GM12892 (cell line): ENCODE measurements around the gene TCIRG1.

Source experiments
- DNase-seq: peaks from one replicate; pipeline ENCODE4 v3.0.0; 2011; ENCODE audit not compliant: insufficient read length
- FAIRE-seq: peaks from 2 replicates; lab custom pipeline; 2011; peaks lifted over from hg19 to GRCh38; lab: Jason Lieb, UNC
- POLR2A ChIP-seq: IDR thresholded peaks from 2 replicates; pipeline ENCODE4 v1.6.1; 2011; ENCODE audit warnings: low read depth, low read length, control low read depth
- POLR2AphosphoS5 ChIP-seq: IDR thresholded peaks from 2 replicates; pipeline ENCODE4 v1.6.1; 2011; ENCODE audit warnings: low read depth, low read length, control low read depth
- TAF1 ChIP-seq: IDR thresholded peaks from 2 replicates; pipeline ENCODE4 v1.6.1; 2011; ENCODE audit warnings: low read depth, mild to moderate bottlenecking, control low read depth, low read length, borderline replicate concordance

Gene TCIRG1

DNA sequence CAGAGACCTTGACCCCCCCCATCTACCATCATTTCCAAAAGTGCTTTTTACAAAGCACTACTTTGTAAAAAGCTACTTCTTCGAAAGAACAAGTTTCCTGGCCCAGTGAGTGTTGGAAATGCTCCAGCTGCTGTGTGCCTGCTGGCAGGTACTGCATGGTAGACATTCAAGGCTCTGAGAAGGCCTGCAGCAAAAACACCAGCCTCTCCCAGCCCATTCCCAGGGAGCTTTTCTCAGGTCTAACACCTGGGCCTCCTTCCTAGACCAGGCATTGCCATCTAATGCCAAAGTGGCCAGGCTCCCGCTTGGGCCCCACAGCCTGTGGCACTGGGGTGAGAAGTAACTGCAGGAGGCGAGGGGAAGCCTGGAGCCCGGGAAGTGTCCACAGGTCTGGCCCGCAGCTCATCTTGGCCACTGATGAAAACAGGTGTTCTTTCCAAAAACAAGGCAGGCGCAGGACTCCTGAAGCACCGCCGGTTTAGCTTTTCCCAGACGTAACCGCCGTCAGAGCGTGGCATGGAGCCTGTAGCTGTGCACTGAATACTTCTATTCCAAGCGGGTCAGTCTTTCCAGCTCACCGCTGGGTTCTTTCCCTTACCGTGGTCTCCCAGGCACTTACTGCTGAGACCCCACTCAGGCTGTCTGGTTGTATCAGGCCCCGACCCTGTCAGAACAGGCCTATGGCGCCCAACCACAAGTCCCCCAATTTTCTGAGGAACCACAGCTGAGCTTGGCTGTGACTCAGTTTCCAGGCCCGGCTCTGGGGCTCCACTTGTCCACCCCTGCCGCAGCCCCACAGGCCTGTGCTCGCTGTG, 1.2 kb upstream of the TCIRG1 start:
- TF ChIP-seq TAF1 = no peak
- TF ChIP-seq POLR2AphosphoS5 = no peak
- no peak for TF ChIP-seq POLR2A
- FAIRE-seq (peak; percentile 9), DNase-seq (no peak)

DNA sequence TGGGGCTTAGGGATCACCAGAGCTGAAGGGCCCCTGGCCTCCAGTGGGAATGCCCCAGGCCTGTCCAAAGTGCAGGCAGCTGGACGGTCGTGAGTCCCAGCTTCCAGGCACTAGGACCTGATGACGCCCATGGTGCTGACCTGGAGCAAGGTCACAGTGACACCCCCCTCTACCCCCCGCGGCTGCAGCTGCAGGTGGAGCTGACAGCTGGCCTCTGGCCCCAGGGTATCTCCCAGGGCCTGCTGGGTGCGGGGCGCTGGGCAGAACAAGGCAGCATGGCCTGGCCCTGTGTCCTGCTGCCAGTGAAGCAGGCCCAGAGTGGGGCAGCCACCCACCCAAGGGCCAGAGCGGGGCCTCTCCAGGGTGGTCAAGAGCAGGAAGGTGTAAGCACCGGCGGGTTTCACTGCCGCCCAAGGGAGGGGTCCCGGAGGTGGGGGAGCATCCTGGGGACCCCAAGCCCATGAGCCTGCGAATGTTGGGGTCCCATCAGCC, 553 bp upstream of the TCIRG1 start:
- TF ChIP-seq POLR2A (no peak), POLR2AphosphoS5 (no peak), TAF1 (no peak)
- no peak for DNase-seq
- no peak for FAIRE-seq

DNA sequence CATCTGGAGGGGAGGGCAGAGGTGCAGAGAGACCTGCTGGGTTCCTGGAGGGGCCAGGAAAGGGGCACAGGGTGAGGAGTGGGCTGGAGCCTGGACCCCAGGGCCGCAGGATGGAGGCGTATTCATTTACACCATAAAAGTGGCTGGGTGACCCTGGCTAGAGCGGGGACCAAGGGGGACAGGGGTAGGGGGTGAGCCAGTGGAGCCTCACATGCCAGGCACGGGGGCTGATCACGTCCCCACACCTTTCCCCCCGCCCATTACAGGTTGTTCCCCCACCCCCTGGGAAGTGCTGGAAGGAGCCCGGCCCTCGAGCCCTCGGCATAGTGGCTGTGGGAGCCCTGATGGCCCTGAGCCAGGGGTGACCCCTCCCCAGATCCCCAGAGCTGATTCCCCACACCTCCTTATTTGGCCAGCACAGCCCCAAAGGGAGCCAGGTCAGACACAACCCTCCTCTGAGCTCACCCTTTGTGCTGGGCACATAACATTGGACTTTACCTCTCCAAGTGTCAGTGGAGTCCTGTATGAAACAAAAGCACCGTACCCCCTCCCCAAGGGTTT, 781 bp downstream of the TCIRG1 start:
- FAIRE-seq = no peak
- no peak for TF ChIP-seq POLR2A
- no peak for TF ChIP-seq TAF1
- TF ChIP-seq POLR2AphosphoS5 = no peak
- no peak for DNase-seq

DNA sequence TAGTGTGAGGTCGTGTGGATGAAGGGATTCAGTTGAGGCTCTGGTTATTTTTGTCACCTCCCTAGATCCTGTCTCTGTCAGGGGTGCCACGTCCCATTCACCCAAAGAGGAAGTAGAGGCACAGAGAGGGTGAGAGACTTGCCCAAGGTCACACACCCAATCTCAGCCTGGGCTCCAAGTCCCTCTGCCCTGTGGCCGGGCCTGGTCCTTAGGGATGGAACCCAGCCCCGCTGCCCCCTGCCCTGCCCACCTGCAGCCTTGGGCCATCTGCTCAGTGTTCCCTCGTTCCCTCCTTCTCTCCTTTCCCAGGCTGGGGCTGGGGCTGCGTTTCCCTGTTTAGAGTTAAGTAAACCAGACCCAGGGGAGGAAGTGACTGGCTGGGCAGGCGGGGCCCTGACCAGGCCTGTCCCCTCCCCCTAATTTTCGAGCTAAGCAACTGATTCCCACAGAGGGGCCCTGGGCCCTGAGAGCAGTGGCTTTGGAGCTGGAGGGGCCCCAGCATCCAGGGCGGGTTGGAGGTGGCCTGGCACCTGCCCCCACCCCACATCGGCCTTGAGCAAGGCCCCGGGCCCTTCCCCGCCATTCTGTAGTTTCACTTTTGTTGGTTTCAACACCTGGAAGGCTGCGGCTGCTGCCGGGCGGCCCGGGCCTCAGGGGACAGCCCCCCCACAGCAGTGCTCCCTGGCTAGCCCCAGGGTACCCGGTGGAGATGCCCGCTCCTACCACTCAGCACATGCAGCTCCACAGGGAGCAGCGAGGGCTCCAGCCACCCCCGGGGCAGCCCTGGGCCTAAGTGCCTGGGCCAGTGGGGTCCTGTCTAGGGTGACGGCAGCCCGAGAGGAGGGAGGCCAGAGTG, 1.5 kb downstream of the TCIRG1 start:
- no peak for TF ChIP-seq TAF1
- TF ChIP-seq POLR2AphosphoS5 = no peak; the same call in 1 of the 2 replicates
- TF ChIP-seq POLR2A = no peak
- peak; percentile 95 for DNase-seq
- FAIRE-seq = peak; percentile 91

DNA sequence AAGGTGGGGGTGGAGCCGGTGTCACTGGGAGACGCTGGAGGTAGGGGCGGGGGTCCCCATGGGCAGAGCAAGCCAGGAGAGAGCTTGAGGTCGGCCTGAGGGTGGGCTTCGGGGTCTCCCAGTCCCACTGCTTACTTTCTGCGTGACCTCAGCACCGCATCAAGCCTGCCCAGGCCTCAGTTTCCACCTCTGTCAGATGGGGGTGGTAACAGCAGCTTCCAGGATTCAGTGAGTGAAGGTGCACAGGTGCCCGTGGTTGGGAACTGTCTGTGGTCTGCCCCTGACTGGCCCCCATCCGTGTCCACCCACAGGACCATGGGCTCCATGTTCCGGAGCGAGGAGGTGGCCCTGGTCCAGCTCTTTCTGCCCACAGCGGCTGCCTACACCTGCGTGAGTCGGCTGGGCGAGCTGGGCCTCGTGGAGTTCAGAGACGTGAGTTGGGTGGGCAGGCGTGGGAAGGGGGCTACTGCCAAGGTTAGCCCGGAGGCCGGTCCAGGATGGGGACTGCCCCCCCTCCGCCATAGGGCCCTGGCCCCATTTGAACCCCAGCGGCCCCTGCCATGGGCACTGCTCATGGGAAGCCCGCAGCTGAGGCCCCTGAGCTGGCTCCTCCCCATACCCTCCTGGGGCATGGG, 2.2 kb downstream of the TCIRG1 start:
- FAIRE-seq (no peak), DNase-seq (no peak)
- TF ChIP-seq POLR2A (no peak), POLR2AphosphoS5 (no peak), TAF1 (no peak)

DNA sequence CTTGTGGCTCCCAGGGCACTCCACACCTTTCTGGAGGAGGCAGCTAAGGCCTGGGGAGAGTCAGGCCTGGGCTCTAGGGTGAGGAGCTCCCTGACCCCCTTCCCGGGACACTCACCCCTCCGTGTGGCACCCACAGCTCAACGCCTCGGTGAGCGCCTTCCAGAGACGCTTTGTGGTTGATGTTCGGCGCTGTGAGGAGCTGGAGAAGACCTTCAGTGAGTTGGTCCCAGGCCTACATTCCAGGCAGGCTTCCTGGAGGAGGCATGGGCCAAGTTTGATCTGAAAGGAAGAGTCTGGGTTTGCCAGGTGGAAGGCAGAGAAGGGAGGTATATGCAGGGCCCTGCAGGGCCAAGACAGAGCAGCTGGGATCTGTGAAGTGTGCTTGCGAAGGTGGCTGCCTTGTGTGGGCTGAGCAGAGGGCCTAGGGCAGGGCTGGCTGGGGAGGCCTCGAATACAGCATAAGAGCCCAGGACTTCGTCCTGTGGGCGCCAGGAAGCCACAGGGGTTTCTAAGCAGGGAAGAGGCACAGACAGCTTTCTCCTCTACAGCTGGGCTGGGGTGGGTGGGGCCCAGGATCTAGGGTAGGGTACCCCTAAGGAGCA, 2.9 kb downstream of the TCIRG1 start:
- FAIRE-seq = no peak
- TF ChIP-seq TAF1 (no peak), POLR2AphosphoS5 (no peak), POLR2A (no peak)
- no peak for DNase-seq

DNA sequence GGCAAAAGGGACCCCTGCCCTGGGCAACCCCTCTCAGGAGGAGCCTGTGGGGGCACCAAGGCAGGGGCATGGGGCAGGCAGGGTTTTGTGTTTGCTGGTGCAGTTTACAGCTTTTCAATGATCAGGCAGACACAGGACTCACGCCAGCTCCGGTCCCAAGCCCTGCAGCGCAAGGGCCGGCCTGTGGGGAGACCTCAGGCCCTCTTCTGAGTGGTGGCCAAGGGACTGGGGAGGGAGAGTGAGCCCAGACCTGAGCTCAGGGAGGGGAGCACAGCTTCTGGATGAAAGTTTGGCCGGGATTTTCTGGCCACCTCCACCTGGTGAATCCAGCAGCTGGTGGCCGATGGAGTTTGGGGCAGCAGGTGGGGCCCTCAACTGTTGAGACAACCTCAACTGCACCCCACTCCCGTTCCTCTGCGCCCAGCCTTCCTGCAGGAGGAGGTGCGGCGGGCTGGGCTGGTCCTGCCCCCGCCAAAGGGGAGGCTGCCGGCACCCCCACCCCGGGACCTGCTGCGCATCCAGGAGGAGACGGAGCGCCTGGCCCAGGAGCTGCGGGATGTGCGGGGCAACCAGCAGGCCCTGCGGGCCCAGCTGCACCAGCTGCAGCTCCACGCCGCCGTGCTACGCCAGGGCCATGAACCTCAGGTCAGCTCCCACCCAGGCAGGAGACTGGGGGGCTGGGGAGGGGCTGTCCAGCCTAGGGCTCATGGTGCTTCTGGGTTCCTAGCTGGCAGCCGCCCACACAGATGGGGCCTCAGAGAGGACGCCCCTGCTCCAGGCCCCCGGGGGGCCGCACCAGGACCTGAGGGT, 3.6 kb downstream of the TCIRG1 start:
- TF ChIP-seq POLR2A = no peak
- TF ChIP-seq POLR2AphosphoS5 = no peak
- TF ChIP-seq TAF1 = no peak
- no peak for DNase-seq
- no peak for FAIRE-seq

DNA sequence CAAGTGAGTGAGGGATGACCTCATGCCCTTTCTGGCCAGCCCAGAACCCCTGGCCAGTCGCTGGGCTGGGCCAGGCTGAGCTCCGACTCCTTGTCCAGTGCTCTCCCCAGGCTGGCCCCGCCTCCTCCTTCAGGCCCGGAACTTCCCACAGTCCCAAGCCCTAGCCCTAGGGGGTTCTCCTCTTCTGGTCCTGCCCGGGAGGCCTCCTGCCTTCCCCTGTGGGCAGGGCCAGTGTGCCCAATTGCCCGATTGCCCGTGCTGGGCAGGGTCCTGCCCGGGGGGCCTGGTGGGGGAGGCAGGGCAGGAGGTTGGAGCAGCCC, 4.2 kb downstream of the TCIRG1 start:
- no peak for FAIRE-seq
- TF ChIP-seq POLR2AphosphoS5 (no peak), POLR2A (no peak), TAF1 (no peak)
- no peak for DNase-seq

DNA sequence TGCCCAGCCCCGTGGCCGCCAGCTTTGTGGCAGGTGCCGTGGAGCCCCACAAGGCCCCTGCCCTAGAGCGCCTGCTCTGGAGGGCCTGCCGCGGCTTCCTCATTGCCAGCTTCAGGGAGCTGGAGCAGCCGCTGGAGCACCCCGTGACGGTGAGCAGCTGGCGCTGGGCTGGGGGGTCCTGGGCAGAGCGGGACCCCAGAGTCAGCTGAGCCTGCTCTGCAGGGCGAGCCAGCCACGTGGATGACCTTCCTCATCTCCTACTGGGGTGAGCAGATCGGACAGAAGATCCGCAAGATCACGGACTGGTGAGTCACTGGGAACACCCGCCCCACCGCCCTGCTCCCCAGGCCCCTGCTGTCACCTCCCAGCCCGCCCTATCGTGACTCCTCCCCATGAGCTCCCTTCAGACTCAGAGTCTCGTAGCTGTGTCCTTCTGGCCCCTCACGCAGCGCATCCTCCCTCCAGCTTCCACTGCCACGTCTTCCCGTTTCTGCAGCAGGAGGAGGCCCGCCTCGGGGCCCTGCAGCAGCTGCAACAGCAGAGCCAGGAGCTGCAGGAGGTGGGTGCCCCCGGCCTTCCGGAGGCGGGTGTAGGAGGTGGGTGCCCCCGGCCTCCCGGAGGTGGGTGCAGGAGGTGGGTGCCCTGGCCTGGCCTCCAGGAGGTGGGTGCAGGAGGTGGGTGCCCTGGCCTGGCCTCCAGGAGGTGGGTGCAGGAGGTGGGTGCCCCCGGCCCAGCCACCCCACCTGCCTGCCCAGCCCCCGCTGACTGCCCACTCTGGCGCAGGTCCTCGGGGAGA, 4.7 kb downstream of the TCIRG1 start:
- DNase-seq = no peak
- no peak for TF ChIP-seq POLR2AphosphoS5
- no peak for TF ChIP-seq POLR2A
- no peak for TF ChIP-seq TAF1
- FAIRE-seq = no peak

DNA sequence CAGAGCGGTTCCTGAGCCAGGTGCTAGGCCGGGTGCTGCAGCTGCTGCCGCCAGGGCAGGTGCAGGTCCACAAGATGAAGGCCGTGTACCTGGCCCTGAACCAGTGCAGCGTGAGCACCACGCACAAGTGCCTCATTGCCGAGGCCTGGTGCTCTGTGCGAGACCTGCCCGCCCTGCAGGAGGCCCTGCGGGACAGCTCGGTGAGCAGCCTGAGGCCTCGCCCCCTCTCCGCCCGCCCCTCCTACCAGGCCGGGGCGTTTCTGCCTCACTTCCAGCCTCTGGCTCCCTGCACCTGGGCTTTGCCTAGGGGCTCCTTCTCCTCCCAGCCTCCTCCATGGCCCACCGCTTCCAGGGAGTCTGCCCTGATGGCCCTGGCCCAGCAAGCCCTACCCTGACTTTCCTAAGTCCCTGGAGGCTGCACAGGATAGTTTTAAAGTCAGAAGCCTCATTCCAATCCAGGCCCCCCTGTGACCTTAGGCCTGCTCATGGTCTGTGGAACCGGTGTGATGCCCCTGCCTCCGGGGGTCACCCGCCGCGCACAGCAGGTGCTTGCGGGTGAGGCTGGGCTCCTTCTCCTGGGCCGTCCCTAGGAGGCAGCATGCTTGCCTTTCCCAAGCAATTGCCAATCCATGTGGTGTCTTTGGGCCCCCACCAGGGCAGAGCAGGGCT, 5.5 kb downstream of the TCIRG1 start:
- TF ChIP-seq POLR2AphosphoS5 (no peak), TAF1 (no peak), POLR2A (no peak)
- FAIRE-seq (no peak), DNase-seq (no peak)
